ENCODE results near the gene BEND2.
A peak's percentile ranks its signal among the peaks of the same experiment; 100 is the strongest.

The BEND2 gene

DNA sequence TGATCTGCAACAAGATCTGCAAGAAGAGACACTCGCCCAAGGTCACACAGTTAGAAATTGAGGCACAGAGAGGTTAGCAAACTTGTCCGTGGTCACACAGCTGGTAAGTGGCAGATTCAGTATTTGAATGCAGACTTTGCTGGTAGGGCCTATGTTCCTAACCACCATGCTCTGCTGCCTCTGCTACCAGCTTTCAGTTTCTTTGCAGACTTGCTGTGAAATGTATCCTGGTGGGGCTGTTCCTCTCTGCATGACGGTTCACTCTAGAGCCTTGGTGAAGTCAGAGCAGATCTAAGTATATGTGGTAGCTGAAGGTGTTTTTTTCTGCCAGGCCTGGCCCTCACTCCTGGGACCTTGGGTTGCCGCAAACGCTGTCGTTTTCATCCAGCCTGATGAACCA lies 87.1 kb downstream of the BEND2 start:
- no peak for DNase-seq

DNA sequence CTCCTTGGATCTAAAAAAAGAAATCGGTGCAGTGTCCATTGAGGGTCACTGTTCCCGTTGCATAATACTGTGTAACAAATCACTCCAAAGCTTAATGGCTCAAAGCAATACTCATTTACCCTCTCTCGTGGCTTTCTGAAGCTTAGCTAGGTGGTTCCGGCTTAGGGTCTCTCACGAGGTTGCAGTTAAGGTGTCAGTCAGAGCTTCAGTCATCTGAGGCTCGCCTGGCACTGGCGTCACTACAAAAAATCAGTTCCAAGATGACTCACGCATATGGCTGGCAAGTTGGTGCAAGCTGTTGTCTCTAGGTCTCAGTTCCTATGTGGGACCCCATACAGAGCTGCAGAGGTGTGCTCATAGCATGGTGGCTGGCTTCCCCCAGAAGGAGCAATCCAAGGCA lies 91.0 kb downstream of the BEND2 start:
- no peak for DNase-seq

DNA sequence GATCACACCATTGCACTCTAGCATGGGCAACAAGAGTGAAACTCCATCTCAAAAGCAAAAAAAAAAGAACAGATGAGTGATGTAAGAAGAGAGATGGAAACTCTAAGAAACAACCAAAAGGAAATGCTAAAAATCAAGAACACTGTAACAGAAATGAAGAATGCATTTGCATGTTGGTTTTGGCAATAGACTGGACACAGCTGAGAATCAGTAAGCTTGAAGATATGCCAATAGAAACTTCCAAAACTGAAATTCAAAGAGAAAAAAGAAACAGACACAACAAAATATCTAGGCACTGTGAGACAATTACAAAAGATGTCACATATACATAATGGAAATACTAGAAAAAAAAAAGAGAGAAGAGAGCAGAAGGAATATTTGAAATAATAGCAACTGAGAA lies 93.7 kb downstream of the BEND2 start:
- DNase-seq: no peak

DNA sequence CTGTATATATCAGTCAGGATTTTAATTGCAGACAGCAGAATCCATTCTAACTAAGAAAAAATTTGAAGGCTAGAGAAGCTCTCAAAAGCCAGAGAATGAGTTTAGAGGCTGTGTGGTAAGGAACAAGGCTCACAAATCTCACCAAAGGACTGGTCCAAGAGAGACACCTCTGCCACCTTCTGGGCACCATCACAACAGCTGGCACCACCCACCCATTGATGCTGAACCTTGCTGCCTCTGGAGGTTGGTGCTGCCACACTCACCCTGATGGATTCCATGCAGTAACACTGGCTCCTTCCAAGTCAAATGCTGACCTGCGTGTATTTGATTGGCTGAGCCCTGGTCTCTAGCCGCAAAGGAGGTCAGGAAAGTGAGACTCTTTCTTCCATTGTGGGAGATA lies 100.8 kb downstream of the BEND2 start:
- peak; percentile 9 for DNase-seq

Data from CD4-positive, alpha-beta T cell treated with Interleukin-17A for 4 hours (primary cell).